ENCODE measurements around the gene PACRG. TPM values are rescaled to one million over a fixed set of nuclear protein-coding genes. Genes with fewer than 3 reads are reported as not detected.

The PACRG gene
- total and polyA plus RNA-seq, 2 of the 13 experiments (the other 11 are each of a cell fraction or from before 2014, with no cell fraction given), result 0.13 TPM; not detected in 1

DNA sequence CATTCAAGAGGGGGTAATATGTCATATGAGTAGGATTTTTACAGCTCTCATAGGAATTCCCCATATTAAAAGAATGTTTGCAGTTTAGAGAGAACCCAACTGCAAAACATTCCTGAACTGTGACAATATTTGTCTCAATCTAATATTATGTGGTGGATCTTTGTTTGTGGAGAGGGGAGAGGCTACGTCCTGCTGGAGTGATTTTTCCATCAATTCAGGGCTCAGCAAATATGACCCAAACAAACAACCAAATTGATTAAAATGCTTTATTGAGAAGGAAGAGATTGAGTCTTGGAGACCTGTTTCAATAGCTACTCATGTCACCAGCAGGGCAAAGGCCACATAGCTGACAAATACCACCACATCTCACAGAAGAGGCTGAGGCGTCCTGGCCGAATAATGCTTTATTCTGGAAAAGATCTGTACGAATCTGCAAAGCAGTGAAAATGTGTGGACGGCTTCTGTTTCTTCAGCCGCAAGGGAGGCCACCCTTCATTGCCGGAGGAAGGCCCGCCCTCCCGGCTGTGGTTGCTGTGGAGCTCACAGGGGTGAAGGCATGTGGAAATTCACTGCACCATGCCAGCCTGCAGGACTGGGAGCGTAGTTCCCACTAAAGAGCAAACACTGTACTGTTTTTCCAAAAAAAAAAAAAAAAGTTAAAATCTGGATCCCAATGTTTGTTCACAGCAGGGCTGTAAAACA lies 597.1 kb downstream of the PACRG start (continued):
- TF ChIP-seq, protein P1, sequence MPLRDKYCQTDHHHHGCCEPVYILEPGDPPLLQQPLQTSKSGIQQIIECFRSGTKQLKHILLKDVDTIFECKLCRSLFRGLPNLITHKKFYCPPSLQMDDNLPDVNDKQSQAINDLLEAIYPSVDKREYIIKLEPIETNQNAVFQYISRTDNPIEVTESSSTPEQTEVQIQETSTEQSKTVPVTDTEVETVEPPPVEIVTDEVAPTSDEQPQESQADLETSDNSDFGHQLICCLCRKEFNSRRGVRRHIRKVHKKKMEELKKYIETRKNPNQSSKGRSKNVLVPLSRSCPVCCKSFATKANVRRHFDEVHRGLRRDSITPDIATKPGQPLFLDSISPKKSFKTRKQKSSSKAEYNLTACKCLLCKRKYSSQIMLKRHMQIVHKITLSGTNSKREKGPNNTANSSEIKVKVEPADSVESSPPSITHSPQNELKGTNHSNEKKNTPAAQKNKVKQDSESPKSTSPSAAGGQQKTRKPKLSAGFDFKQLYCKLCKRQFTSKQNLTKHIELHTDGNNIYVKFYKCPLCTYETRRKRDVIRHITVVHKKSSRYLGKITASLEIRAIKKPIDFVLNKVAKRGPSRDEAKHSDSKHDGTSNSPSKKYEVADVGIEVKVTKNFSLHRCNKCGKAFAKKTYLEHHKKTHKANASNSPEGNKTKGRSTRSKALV (CRISPR knock-in tag; IDR thresholded peaks at IDR 0.05), result peak; percentile 60; the same call in 1 of the 2 replicates
- TF ChIP-seq KLF12 (CRISPR knock-in tag; IDR thresholded peaks at IDR 0.05; ENCODE audit: borderline replicate concordance) (0 out of 2 replicates have a peak, but pooled peaks have one; percentile 29), ZFX (CRISPR knock-in tag; IDR thresholded peaks at IDR 0.05; ENCODE audit: low read depth) (0 out of 2 replicates have a peak, but pooled peaks have one; percentile 28), TARDBP (CRISPR knock-in tag; IDR thresholded peaks at IDR 0.05) (0 out of 2 replicates have a peak, but pooled peaks have one; percentile 41), SALL1 (CRISPR knock-in tag; IDR thresholded peaks at IDR 0.05) (peak; percentile 54), ZNF644 (CRISPR knock-in tag; IDR thresholded peaks at IDR 0.05; ENCODE audit: low read depth) (0 out of 2 replicates have a peak, but pooled peaks have one; percentile 11), ZNF124 (CRISPR knock-in tag; IDR thresholded peaks at IDR 0.05) (0 out of 2 replicates have a peak, but pooled peaks have one; percentile 28), CBX1 (IDR thresholded peaks at IDR 0.05; ENCODE audit: low read depth) (no peak)
- TF ChIP-seq, protein P2, sequence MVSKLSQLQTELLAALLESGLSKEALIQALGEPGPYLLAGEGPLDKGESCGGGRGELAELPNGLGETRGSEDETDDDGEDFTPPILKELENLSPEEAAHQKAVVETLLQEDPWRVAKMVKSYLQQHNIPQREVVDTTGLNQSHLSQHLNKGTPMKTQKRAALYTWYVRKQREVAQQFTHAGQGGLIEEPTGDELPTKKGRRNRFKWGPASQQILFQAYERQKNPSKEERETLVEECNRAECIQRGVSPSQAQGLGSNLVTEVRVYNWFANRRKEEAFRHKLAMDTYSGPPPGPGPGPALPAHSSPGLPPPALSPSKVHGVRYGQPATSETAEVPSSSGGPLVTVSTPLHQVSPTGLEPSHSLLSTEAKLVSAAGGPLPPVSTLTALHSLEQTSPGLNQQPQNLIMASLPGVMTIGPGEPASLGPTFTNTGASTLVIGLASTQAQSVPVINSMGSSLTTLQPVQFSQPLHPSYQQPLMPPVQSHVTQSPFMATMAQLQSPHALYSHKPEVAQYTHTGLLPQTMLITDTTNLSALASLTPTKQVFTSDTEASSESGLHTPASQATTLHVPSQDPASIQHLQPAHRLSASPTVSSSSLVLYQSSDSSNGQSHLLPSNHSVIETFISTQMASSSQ (IDR thresholded peaks at IDR 0.05; ENCODE audit: low read depth), result no peak
- TF ChIP-seq, protein P2 (CRISPR knock-in tag; IDR thresholded peaks at IDR 0.05; ENCODE audit: borderline replicate concordance), result 0 out of 2 replicates have a peak, but pooled peaks have one; percentile 36
- TF ChIP-seq, protein P3, sequence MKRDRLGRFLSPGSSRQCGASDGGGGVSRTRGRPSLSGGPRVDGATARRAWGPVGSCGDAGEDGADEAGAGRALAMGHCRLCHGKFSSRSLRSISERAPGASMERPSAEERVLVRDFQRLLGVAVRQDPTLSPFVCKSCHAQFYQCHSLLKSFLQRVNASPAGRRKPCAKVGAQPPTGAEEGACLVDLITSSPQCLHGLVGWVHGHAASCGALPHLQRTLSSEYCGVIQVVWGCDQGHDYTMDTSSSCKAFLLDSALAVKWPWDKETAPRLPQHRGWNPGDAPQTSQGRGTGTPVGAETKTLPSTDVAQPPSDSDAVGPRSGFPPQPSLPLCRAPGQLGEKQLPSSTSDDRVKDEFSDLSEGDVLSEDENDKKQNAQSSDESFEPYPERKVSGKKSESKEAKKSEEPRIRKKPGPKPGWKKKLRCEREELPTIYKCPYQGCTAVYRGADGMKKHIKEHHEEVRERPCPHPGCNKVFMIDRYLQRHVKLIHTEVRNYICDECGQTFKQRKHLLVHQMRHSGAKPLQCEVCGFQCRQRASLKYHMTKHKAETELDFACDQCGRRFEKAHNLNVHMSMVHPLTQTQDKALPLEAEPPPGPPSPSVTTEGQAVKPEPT (CRISPR knock-in tag; IDR thresholded peaks at IDR 0.05; ENCODE audit: low read depth), result peak; percentile 44; the same call in 1 of the 2 replicates
- TF ChIP-seq, protein P4, sequence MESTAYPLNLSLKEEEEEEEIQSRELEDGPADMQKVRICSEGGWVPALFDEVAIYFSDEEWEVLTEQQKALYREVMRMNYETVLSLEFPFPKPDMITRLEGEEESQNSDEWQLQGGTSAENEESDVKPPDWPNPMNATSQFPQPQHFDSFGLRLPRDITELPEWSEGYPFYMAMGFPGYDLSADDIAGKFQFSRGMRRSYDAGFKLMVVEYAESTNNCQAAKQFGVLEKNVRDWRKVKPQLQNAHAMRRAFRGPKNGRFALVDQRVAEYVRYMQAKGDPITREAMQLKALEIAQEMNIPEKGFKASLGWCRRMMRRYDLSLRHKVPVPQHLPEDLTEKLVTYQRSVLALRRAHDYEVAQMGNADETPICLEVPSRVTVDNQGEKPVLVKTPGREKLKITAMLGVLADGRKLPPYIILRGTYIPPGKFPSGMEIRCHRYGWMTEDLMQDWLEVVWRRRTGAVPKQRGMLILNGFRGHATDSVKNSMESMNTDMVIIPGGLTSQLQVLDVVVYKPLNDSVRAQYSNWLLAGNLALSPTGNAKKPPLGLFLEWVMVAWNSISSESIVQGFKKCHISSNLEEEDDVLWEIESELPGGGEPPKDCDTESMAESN (CRISPR knock-in tag; conservative IDR thresholded peaks at IDR 0.05), result no peak
- TF ChIP-seq, protein P5, sequence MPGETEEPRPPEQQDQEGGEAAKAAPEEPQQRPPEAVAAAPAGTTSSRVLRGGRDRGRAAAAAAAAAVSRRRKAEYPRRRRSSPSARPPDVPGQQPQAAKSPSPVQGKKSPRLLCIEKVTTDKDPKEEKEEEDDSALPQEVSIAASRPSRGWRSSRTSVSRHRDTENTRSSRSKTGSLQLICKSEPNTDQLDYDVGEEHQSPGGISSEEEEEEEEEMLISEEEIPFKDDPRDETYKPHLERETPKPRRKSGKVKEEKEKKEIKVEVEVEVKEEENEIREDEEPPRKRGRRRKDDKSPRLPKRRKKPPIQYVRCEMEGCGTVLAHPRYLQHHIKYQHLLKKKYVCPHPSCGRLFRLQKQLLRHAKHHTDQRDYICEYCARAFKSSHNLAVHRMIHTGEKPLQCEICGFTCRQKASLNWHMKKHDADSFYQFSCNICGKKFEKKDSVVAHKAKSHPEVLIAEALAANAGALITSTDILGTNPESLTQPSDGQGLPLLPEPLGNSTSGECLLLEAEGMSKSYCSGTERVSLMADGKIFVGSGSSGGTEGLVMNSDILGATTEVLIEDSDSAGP (CRISPR knock-in tag; IDR thresholded peaks at IDR 0.05; ENCODE audit: borderline replicate concordance), result peak; percentile 48; the same call in 1 of the 2 replicates
